ENCODE results near the gene ZNF366.

DNA sequence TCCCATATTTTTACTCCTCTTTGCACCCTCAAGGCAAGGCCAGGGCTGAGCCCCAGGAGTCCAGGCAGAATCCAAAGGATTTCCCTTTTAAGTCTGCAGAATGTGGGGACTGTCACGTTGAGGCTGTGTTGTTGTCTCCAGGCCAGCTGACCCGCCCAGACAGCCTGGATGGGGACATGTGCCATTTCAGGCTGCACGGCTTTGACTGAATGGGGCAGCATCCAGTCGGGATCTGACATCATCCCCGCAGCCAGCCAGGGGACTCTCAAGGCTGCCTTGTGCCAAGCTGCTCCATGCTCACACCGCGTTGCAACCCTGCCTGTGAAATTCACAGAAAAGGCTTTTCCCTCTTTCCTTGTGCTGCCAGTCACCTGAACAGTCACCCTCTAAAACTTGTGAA lies 2.2 kb upstream of the ZNF366 start:
- TF ChIP-seq POLR2A (IDR thresholded peaks at IDR 0.05), result no peak
- TF ChIP-seq, protein P1, sequence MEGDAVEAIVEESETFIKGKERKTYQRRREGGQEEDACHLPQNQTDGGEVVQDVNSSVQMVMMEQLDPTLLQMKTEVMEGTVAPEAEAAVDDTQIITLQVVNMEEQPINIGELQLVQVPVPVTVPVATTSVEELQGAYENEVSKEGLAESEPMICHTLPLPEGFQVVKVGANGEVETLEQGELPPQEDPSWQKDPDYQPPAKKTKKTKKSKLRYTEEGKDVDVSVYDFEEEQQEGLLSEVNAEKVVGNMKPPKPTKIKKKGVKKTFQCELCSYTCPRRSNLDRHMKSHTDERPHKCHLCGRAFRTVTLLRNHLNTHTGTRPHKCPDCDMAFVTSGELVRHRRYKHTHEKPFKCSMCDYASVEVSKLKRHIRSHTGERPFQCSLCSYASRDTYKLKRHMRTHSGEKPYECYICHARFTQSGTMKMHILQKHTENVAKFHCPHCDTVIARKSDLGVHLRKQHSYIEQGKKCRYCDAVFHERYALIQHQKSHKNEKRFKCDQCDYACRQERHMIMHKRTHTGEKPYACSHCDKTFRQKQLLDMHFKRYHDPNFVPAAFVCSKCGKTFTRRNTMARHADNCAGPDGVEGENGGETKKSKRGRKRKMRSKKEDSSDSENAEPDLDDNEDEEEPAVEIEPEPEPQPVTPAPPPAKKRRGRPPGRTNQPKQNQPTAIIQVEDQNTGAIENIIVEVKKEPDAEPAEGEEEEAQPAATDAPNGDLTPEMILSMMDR (IDR thresholded peaks at IDR 0.05), result no peak

Measured in right lobe of liver (tissue), 4 donors.